Smooth muscle cell of bladder (primary cell): ENCODE results near the gene OR6J1. TPM values are rescaled to one million over a fixed set of nuclear protein-coding genes. Genes with fewer than 3 reads are reported as not detected.

Experiments used
- total RNA-seq: library from RNA; depleted of rRNA; stranded (reverse); fragments of >200 nt; gene quantifications from 2 replicates; pipeline ENCODE4 v1.2.3, GENCODE V29; 2014

The OR6J1 gene
- not detected in 2 replicates for total RNA-seq

GRCh38 chr14:22644305-22644635 lies at the start of gene OR6J1:
Gene OR6J1 (minus strand): TSS chr14:22644352. CDS start chr14:22634811, 9,541 bp downstream.

DNA sequence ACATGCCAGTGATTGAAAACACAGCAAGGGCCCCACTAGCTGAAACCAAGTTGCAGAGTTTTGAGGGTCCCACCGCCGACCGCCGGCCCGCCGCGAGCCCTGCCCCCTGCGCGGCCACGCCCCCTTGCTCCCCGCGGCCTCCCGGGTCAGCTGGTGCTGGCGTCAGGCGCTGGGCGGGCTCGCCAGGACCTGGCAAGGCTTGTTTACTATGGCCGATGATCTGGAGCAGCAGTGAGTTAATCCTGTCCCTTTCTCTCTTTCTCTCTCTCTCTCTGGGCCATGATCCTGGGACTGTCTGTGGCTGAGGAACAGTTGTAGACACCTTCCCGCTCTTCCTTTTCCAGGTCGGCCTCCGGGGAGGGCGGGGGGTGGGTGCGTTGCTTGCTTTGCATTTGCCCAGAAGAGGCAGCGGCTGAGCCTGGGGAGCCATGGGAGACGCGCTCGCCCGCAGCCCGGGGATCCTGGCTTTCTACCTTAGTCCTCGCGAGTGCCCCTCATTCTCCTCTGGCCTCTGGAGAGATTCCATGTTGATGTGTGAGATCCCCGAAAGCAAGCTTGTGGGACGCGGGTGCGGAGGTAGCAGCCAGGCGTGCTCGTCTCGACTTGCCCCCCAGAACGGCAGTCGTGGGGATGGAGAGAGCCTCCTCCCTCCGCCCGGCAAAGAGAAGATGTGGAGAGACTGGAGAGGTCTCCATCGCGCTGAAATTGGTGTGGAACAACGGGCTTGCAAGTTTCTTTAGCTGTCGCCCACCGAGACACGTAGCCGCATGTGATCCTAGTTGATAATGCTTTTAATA lies 45.9 kb downstream of the OR6J1 start, which contains the start of gene ABHD4:
TSS of gene ABHD4 (plus strand) at position 202 of the 797 bp plus-strand sequence. CDS start at position 209, 7 bp downstream.

GRCh38 chr14:22589096-22589839 lies 54.9 kb downstream of the OR6J1 start, which contains the start of gene DAD1:
Gene DAD1 (minus strand): TSS chr14:22589224. CDS start chr14:22589157, 67 bp downstream.

Other genes starting within 250 kb of the OR6J1 start
- 221 and 269 TPM in 2 replicates for gene DAD1, start 55.1 kb downstream of the OR6J1 start, total RNA-seq
- 12.4 and 15.7 TPM in 2 replicates for gene ABHD4, start 46.1 kb downstream of the OR6J1 start, total RNA-seq
- 52.9 and 53.8 TPM in 2 replicates for gene OXA1L, start 122.3 kb upstream of the OR6J1 start, total RNA-seq
- gene SLC7A7, start 171.1 kb upstream of the OR6J1 start, total RNA-seq, result 4.1 and 6.1 TPM in 2 replicates
- gene MRPL52, start 185.5 kb upstream of the OR6J1 start, total RNA-seq, result 39.1 and 41.8 TPM in 2 replicates
- gene MMP14, start 192.2 kb upstream of the OR6J1 start, total RNA-seq, result 348 and 486 TPM in 2 replicates
- gene LRP10, start 227.4 kb upstream of the OR6J1 start, total RNA-seq, result 40.8 and 66.0 TPM in 2 replicates
- gene REM2, start 238.9 kb upstream of the OR6J1 start, total RNA-seq, result 0.09 and 0.14 TPM in 2 replicates